Left renal cortex interstitium (tissue), 4 donors: Measurements from ENCODE around the gene SLC25A42. TPM values are rescaled to one million over a fixed set of nuclear protein-coding genes. Genes with fewer than 3 reads are reported as not detected.

ENCODE experiments used
- DNase-seq, 4 donors: peaks; one replicate each; pipeline ENCODE4 v3.0.0-alpha.2; 2013; ENCODE audit warnings: low read depth in 4 of 4, low spot score in 2 of 4, missing footprints in 1 of 4
- polyA plus RNA-seq, 4 donors: library from polyadenylated mRNA; unstranded; fragments of 120-200 nt; gene quantifications; one replicate each; pipeline ENCODE4 v1.2.1, GENCODE V29; 2013; ENCODE audit not compliant: insufficient read length in 4 of 4

The SLC25A42 gene
- polyA plus RNA-seq, 4 donors = 16.6 to 27.8 (median 18.8) TPM

- no peak for DNase-seq
Observed at GRCh38 chr19:19050104-19050503, 13.7 kb upstream of the SLC25A42 start.

- no peak for DNase-seq
Observed at GRCh38 chr19:19050731-19051130, 13.1 kb upstream of the SLC25A42 start.

GRCh38 chr19:19051478-19052213 lies 12.1 kb upstream of the SLC25A42 start:
- DNase-seq = no peak

- no peak for DNase-seq
Observed at GRCh38 chr19:19052921-19053320, 10.9 kb upstream of the SLC25A42 start.

GRCh38 chr19:19053508-19054314 lies 10.1 kb upstream of the SLC25A42 start:
- no peak for DNase-seq

GRCh38 chr19:19054315-19054938 lies 9.4 kb upstream of the SLC25A42 start:
- DNase-seq = no peak

GRCh38 chr19:19054939-19055440 lies 8.8 kb upstream of the SLC25A42 start:
- no peak for DNase-seq

GRCh38 chr19:19055701-19056100 lies 8.1 kb upstream of the SLC25A42 start:
- no peak for DNase-seq

- DNase-seq = no peak
Observed at GRCh38 chr19:19056636-19057275, 7.0 kb upstream of the SLC25A42 start.

GRCh38 chr19:19057317-19057716 lies 6.5 kb upstream of the SLC25A42 start:
- DNase-seq = no peak

- no peak for DNase-seq
Observed at GRCh38 chr19:19057720-19058119, 6.1 kb upstream of the SLC25A42 start.

- no peak for DNase-seq
Observed at GRCh38 chr19:19059018-19059836, 4.6 kb upstream of the SLC25A42 start.

GRCh38 chr19:19059837-19060611 lies 3.8 kb upstream of the SLC25A42 start:
- DNase-seq = no peak

- no peak for DNase-seq
Observed at GRCh38 chr19:19061506-19061905, 2.3 kb upstream of the SLC25A42 start.

GRCh38 chr19:19062454-19063182 lies 1.2 kb upstream of the SLC25A42 start:
- DNase-seq = no peak

- no peak for DNase-seq
Observed at GRCh38 chr19:19064098-19064722, 416 bp downstream of the SLC25A42 start.

- DNase-seq = no peak
Observed at GRCh38 chr19:19064811-19065745, 1.3 kb downstream of the SLC25A42 start.
